ENCODE measurements around the gene THRA.
A peak's percentile ranks its signal among the peaks of the same experiment; 100 is the strongest.

Gene THRA

GRCh38 chr17:40100419-40100668 lies 37.6 kb downstream of the THRA start, which contains the start of gene NR1D1:
TSS of gene NR1D1 (minus strand) at chr17:40100589. CDS start at chr17:40100094, 495 bp downstream.
- no peak for DNase-seq

GRCh38 chr17:40100669-40101366 lies 38.1 kb downstream of the THRA start:
- DNase-seq, result peak; percentile 89 to 92

GRCh38 chr17:40101367-40102210 lies 38.8 kb downstream of the THRA start:
- no peak for DNase-seq

DNA sequence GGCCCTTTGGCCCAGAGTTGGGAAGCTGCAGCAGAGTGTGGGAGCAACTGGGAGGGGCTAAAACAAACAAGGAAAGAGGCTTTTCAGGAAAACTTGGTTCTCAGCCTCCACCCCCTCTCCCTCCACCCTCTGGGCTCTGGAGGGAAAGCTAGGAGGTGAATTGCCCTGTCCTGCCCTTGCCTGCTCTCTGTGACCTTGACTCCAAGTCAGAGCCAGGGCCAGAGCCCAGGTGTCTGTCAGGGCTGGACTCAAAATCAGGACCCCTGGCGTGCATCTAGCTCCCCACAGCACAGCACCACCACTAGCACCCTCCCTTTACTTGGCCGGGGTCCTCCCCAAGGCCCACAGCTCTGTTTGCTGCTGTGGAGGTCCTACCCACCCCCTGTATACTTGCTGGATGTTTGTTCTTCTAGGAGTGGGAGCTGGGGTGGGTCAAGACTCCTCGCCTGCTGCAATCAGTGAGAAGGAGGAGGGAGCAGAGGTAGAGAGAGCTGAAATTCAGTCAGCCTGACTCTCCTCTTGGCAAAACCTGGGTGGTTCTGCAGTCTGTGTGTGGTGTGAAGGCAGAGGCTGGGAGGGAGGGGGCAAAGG lies 40.4 kb downstream of the THRA start:
- no peak for DNase-seq

GRCh38 chr17:40103688-40104087 lies 40.9 kb downstream of the THRA start:
- no peak for DNase-seq

GRCh38 chr17:40104594-40105486 lies 42.1 kb downstream of the THRA start:
- peak in 1 of 2 donors; percentile 34 for DNase-seq

GRCh38 chr17:40105861-40106759 lies 43.3 kb downstream of the THRA start:
- DNase-seq, result no peak

DNA sequence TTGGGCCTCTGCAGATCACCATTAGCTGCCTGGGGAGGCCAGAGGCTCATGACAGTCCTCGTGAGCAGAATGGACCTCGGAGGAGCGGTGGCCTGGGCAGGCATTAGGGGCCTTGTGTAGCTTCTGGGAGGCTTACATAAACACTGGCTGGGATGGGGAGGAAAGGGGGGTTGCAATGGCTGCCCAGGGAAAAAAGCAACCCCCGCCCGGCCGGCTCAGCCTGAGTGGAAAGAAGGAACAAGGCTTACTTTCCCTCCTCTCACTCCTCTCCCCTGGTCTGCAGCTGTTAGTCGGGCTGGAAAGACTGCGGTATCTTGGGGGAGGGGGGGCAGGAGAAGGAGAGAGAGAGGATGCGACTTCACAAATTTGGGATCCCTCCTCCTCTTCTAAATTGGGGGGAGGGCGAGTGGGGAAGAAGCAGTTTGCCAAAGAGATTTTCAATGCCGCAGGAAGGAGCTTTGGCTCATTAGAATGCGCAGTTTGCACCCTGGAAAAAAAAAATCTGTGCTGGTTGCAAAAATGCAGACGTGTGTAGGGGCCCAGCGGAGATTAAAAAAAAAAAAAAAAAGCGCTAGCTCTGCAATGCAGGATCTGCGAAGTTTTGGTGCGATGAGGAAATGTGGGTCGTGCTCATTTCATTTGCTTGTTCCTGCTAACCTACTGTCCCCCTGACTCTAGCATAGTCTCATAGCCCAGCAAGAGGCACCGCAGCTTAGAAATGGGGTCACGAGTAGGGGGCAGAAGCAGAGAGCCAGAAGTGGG lies 44.2 kb downstream of the THRA start:
- no peak for DNase-seq

DNA sequence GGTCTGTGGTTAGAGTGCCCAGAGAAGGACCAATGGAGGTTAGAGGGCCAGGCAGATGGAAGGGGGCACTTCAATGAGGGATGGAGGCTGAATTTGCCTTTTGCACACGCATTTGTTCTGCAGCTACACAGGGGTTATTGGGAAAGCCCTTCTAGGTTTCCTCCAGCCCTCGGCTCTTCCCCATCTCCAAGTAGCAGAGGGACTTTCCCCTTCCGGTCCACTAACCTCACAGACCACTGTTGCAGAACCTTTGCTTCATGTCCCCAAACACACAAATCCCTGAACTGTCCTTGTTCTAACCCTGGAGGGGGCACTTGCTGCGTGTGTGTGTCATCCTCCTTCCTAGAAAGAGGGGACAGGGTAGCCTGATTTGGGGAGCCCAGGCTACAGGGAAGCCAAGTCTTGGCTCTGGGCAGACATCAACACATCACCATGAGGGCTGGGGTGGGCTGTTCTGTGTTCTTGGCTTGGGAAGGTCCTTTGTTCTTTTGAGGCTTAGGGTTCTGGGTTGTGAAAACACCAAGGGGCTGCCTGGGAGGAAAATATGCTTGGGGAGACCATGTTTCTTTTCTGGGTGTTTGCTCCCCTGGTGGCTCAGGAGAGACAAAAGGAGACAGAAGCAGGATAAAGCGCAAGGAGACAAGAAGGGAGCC lies 44.9 kb downstream of the THRA start:
- peak in 1 of 2 donors; percentile 6 for DNase-seq

- no peak for DNase-seq
Observed at GRCh38 chr17:40108970-40109824, 46.4 kb downstream of the THRA start.

GRCh38 chr17:40110026-40110845 lies 47.5 kb downstream of the THRA start:
- no peak for DNase-seq

- peak; percentile 67 to 71 for DNase-seq
Observed at GRCh38 chr17:40111221-40112128, 48.7 kb downstream of the THRA start.

GRCh38 chr17:40112191-40112711 lies 49.5 kb downstream of the THRA start:
- DNase-seq, result no peak

DNA sequence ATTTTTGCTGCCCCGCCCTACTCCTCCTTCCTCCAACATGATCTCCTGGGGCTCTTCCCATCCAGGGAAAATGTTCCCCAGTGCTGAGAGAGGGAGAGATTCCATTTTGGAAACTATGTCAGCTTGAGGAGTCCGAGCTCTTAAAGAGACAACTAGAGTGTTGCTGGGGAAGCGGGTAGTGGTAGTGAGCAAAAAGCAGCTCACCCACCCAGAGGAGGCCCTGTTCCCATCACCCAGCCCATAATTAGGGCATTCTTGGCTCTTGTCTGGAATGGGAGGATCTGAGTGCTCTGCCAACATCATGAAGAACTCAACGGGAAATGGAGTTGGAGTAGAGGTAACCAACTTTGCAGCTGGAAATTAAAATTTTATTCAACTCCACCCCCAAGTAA lies 49.9 kb downstream of the THRA start:
- DNase-seq, result no peak

GRCh38 chr17:40113110-40113906 lies 50.5 kb downstream of the THRA start:
- peak; percentile 90 to 94 for DNase-seq

- no peak for DNase-seq
Observed at GRCh38 chr17:40113907-40114245, 51.1 kb downstream of the THRA start.

DNA sequence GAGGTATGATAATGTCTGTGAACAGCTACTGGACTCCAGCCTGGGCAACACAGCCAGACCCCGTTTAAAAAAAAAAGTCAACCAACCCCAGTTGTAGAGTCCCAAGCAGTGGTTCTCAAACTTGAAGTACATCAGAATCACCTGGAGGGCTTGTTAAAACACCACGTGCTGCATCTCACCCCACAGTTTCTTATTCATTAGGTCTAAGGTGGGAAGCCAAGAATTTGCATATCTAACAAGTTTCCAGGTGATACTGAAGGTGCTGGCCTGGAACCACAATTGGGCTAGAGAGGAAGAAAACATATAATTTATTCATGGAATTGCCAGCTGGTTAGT lies 52.3 kb downstream of the THRA start:
- DNase-seq, result no peak
